GM18951 (cell line): ENCODE results near the gene PPFIA3.
"Not testable (repeated sequence)": the region's sequence is repeated elsewhere in the genome, so short reads cannot be mapped to it uniquely, and the experiment has no call there.

Experiments
- POLR2A ChIP-seq: IDR thresholded peaks from 4 replicates; pipeline ENCODE4 v1.6.1; 2011; ENCODE audit warnings: mild to moderate bottlenecking; ENCODE audit not compliant: insufficient read length, insufficient read depth; ENCODE audit errors: extremely low read depth
- in situ Hi-C: fragments of 300-500 bp; cut with MboI; formaldehyde crosslinking; loops from one replicate; pipeline ENCODE4 v1.12.0; 2022; ENCODE audit warnings: low sequenced_read_pairs, mixed read lengths, inconsistent platforms; ENCODE audit not compliant: unreplicated experiment

PPFIA3 gene

DNA sequence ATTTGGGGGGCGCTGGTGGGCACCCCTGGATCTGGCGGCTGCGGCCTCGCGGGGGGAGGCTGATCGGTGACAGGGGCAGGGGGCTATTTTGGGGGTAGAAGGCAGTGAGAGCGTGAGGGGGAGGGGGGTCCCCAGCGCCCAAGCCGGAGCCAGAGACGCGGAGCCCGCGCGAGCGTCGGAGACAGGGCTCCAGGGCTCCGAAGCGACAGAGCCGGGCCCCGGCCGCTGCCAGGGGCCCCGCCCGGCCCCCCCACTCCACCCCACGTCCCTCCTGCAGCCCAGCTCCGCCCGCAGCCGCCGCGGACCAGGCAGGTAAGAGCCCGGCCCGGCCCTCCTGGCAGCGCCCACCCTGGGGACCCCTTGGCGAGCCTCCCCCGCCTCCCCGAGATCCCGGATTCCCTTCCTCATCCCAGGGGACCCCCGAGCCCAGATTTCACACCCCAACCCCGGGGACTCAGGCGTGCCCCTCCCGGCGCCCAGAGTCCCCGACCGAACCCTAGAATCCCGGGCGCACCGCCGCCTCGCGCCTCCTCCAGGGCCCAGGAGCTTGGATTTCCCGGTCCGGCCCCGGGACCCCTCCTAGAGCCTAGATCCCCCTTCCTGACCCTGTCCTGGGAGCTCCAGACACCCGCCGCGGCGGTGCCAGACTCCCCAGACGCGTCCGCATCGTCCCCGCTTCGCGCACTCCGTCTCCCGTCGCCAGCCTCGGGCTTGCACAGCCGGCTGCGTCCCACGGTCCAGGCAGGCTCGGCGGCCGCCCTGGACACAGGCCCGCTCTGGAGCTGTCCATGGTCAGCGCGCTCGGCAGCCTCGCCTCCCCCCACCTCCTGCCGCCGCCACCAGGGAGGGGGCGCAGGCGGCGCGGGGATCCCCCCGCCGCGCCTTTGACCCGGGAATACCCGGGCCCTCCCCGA lies at the start of gene PPFIA3:
Gene PPFIA3, plus strand, starts transcription at position 134 of the 914 bp plus-strand sequence. CDS start 8,330 bp downstream, outside the sequence.
- TF ChIP-seq POLR2A, result no peak
- in situ Hi-C loops, result no loop called here

DNA sequence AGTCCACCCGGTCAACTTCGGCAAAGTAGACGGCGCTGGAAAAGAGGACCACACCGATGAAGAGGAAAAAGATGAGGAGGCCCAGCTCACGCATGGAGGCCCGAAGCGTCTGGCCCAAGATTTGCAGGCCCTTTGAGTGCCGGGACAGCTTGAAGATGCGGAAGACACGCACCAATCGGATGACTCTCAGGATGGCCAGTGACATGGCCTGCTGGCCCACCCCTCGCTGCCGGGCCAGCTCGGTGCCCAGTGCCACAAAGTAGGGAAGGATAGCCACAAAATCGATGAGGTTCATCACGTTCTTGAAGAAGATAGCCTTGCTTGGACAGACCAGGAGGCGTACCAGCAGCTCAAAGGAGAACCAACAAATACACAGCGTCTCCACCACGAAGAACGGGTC lies 48.9 kb upstream of the PPFIA3 start:
- in situ Hi-C loops, result no loop called here
- no peak for TF ChIP-seq POLR2A

DNA sequence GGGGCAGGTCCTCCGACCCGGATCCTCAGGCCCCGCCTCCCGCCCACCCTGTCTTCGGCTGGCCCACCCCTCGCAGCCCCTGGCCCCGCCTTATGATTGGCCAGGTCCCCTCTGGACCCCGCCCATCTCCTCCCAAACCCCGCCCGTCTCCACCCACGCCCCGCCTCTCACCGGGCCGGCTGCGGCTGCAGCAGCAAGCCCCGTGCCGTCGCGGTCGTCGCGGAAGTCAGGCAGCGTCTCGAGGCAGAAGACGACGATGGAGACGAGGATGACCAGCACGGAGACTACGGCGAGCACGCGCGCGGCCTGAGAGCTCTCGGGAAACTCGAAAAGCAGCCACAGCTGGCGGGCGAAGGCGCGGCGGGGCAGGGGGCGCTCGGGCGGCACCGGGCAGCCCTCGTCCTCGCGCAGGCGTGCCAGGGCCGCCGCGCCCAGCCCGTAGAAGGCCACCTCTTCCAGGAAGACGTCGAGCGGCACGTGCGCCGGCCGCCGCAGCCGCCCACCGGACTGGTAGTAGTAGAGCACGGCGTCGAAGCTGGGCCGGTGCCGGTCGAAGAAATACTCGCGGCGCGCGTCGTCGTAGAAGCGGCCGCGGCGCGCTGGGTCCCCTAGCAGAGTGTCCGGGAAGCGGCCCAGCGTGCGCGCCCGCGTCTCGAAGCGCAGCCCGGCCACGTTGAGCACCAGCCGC lies 47.3 kb upstream of the PPFIA3 start:
- TF ChIP-seq POLR2A, result no peak
- in situ Hi-C loops, result no loop called here

DNA sequence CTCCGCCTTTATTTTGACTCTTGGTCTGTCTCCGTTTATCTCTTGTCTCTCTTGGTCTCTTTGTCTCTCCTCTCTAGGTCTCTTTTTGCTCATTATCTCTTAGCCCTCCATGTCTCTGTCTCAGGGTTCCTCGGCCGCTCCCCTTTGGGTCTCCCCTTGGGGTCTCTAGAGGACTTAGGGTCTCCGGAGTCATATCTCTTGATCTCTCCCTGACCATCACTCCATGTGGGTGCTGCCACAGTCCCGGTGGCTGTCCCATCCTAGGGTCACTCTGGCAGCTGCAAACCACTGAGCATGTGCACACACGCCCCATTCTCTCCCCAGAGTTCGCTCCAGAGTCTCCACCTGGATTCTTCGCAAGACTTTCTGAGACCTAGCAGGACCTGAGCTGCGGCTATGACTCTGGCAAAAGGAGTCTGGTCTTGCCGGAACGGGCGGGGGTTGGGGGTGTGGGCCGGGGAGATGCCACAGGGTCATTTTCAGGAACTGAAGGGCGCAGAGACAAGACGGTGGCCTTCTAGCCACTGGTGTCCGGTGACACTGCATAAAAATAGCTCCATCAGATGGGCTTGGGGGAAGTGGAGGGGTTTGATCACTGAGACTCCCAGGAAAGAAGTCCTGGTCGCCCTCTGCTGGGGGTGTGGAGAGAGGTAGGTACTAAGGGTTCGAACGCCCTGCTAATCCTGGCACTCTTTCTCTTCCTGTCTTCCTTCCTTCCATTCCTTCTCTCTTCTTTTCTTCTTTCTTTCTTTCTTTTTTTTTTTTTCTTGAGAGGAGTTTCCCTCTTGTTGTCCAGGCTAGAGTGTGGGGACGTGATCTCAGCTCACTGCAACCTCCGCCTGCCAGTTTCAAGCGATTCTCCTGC lies 45.6 kb upstream of the PPFIA3 start:
- in situ Hi-C loops, result no loop called here
- no peak for TF ChIP-seq POLR2A

DNA sequence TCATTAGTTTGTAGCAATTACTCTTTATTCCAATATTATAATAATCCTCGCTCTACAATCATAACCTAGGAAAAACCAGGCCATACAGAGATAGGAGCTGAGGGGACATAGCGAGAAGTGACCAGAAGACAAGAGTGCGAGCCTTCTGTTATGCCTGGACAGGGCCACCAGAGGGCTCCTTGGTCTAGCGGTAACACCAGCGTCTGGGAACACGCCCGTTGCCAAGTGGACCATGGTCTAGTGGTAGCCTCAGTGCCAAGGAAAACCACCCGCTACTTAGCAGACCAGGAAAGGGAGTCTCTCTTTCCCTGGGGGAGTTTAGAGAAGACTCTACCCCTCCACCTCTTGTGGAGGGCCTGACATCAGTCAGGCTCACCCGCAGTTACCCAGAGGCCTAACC lies 44.5 kb upstream of the PPFIA3 start:
- in situ Hi-C loops, result not testable (repeated sequence)

DNA sequence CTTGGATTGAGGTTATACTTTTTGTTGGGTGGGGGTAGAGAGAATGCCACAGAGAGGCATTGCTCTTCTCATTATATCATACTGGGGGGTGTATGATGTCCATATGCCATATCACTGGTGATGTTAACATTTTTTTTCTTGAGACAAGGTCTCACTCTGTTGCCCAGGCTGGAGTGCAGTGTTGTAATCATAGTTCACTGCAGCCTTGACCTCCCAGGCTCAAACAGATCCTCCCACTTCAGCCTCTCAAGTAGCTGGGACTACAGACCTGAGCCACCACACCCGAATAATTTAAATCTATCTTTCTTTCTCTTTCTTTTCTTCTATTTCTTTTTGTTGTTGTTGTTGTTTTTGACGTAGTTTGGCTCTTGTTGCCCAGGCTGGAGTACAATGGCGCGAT lies 39.0 kb upstream of the PPFIA3 start:
- in situ Hi-C loops, result no loop called here

DNA sequence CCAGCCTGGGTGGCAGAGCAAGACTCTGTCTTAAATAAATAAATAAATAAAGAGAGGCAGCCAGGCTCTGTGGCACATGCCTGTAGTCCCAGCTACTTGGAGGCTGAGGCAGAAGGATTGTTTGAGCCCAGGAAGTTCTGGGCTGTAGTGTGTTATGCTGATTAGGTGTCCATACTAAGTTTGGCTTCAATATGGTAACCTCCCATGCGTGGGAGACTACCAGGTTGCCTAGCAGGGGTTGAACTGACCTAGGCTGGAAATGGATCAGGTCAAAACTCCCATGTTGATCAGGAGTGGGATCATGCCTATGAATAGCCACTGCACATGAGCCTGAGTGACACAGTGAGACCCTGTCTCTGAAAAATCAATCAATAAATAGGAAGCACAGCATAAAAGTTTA lies 38.1 kb upstream of the PPFIA3 start:
- no peak for TF ChIP-seq POLR2A
- in situ Hi-C loops, result no loop called here

More for the DNA sequence above, 39.0 kb upstream of the PPFIA3 start:
- no peak for TF ChIP-seq POLR2A

DNA sequence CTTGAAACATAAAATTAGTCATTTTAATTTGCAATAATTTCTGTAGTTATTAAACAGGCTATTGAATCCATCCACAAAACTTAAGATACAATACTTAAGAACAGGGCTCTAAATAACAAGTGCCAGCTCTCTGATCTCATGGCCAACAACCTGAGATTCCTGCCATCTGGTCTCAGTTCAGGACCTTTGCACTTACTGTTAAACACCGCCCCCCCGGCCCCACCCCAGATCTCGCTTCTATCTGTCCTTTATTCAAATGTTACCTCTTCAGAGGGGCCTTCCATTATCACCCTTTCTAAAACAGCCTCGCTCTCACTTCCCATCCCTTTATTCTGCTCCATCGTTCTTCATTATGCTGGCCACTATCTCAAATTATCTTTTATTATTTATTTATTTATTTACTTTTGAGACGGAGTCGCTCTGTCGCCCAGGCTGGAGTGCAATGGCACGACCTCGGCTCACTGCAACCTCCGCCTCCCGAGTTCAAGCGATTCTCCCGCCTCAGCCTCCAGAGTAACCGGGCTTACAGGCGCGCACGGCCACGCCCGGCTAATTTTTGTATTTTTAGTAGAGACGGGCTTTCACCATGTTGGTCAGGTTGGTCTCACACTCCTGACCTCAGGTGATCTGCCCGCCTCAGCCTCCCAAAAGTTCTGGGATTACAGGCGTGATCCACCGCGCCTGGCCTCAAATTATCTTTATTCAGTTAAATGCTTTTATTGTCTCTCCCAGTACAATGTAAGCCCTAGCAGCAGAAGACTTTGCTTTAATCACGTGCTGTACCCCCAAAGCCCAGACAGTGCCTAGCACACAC lies 34.9 kb upstream of the PPFIA3 start:
- no peak for TF ChIP-seq POLR2A
- in situ Hi-C loops, result no loop called here

DNA sequence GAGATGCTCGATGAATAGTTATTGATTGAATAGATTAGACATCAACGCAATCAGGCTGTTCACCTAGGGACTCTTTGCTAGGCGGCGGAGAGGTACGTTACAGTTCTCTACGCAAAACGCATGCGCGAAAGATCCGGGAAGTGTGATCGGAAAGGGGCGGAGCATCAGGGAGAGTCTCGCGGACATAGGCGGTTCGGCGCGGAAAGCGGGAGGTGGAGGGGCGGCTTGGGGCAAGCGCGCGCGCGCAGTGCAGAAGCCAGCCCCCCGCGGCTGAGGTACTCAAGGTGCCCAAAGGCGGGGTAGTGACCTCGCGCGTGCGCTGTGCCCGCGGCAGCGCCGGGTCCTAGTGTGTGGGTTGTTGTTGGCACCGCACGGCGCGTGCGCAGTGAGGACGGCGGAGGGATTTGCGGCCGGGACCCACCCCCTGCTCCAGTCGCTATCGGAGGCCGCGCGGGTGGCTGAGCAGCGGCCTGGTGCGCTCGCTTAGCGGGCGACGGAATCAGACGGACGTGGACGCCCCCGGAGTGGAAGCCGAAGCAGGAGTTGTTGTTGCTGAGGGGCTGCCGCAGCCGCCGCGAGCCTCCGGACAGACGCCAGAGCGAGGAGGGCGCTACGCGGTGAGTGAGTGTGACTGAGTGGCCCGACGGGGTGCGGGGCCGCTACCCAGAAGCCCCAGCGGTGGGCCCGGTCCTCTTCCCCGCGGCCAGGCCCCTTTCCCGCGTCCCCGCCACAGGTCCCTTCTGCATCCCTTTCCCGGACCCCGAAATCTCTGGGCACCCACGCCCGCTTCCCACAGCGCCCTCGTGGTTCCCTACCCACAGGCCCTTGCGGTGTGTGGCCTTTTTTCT lies 34.1 kb upstream of the PPFIA3 start, which contains the start of gene SNRNP70:
Gene SNRNP70, plus strand, starts transcription at position 432 of the 848 bp plus-strand sequence. CDS start 964 bp downstream, outside the sequence.
- peak; percentile 98 for TF ChIP-seq POLR2A
- in situ Hi-C loops, result no loop called here

DNA sequence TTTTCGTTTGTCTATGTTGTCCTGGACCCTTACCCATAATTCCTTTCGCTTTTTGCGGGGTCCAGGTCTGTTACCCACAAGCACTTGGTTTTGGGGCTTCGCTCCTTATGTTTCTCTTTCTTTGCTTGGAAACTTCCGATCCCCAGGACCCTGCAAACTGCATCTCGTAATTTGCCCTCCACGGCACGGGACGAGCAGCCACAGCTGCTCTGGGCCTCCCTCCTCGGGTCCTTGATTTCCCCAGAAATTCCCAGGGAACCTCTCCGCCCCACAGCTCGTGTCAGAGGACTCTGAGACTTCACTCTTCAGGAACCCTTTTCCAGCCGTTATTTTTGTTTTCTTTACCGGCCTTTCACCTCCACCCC lies 33.5 kb upstream of the PPFIA3 start:
- in situ Hi-C loops, result no loop called here

DNA sequence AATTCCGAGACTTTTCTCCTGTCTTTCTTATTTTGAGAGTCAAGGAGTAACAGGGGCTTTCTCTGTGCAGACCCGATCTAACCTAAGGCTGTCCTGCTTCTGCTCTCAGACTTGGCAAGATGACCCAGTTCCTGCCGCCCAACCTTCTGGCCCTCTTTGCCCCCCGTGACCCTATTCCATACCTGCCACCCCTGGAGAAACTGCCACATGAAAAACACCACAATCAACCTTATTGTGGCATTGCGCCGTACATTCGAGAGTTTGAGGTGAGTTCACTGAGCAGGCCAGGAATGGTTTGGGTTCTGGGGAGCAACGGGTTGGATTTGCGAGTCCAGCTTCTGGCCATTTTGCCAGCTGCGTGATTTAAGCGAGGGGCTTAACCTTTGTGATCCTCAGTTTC lies 33.0 kb upstream of the PPFIA3 start:
- in situ Hi-C loops, result no loop called here

More for the DNA sequence above, 33.5 kb upstream of the PPFIA3 start:
- TF ChIP-seq POLR2A, result no peak

More for the DNA sequence above, 33.0 kb upstream of the PPFIA3 start:
- no peak for TF ChIP-seq POLR2A
